ENCODE data around the gene HOXB9. TPM values are rescaled to one million over a fixed set of nuclear protein-coding genes. Genes with fewer than 3 reads are reported as not detected.

HOXB9 gene
- total RNA-seq, 2 experiments from 2014 or later: not detected

- Histone ChIP-seq H3K36me3 (ENCODE audit: insufficient read depth, low read length) (no peaks in the 10 kb centered on the region), H3K27ac (ENCODE audit: low read depth, low read length, poor library complexity, severe bottlenecking) (no peak overlapping the region), H3K9me2 (ENCODE audit: insufficient read depth, low read length) (no peaks in the 10 kb centered on the region), H3K79me2 (ENCODE audit: insufficient read depth, low read depth, low read length) (no peaks in the 10 kb centered on the region), H3K4me3 (ENCODE audit: low read depth, low read length, poor library complexity, severe bottlenecking) (peak overlapping the region; percentile 72), H3K4me2 (ENCODE audit: low read length) (peak overlapping the region; percentile 73), H3K4me1 (ENCODE audit: insufficient read depth, low read length, poor library complexity, severe bottlenecking) (peaks cover 31% of the 10 kb centered on the region), H4K20me1 (ENCODE audit: insufficient read depth, low read length) (no peaks in the 10 kb centered on the region), H3K9me3 (ENCODE audit: low read length) (no peaks in the 10 kb centered on the region), H2AFZ (ENCODE audit: low read length) (peak overlapping the region; percentile 96)
- intact Hi-C loops (cut with micrococcal nuclease; ENCODE audit: unreplicated experiment): no loop called here
- BruUV-seq (replicated peaks): no TSS peak
- POLR2A ChIA-PET: interaction anchor here (0.5 to 0.7 kb wide), 2 partner anchors 174 to 363 kb away, joined by 3 to 8 read pairs; no protein-coding TSS in a partner anchor
- TF ChIP-seq CTCF (conservative IDR thresholded peaks at IDR 0.05; ENCODE audit: low read length) (peak; percentile 39; the same call in 1 of the 2 replicates), EZH2phosphoT487 (IDR thresholded peaks at IDR 0.05; ENCODE audit: borderline replicate concordance, low read depth, low read length) (no peak)
- peak; percentile 57 for DNase-seq (ENCODE audit: low spot score)
- CTCF ChIA-PET (ENCODE audit: unreplicated experiment): no interaction called here
Measured at GRCh38 chr17:48612854-48613691, 13.1 kb downstream of the HOXB9 start.

- Histone ChIP-seq H3K9me3 (ENCODE audit: low read length) (no peaks in the 10 kb centered on the region), H3K4me2 (ENCODE audit: low read length) (peak overlapping the region; percentile 73), H2AFZ (ENCODE audit: low read length) (peak overlapping the region; percentile 96), H3K79me2 (ENCODE audit: insufficient read depth, low read depth, low read length) (no peaks in the 10 kb centered on the region), H3K36me3 (ENCODE audit: insufficient read depth, low read length) (no peaks in the 10 kb centered on the region), H4K20me1 (ENCODE audit: insufficient read depth, low read length) (no peaks in the 10 kb centered on the region), H3K4me1 (ENCODE audit: insufficient read depth, low read length, poor library complexity, severe bottlenecking) (peaks cover 31% of the 10 kb centered on the region), H3K9me2 (ENCODE audit: insufficient read depth, low read length) (no peaks in the 10 kb centered on the region), H3K27ac (ENCODE audit: low read depth, low read length, poor library complexity, severe bottlenecking) (no peak overlapping the region), H3K4me3 (ENCODE audit: low read depth, low read length, poor library complexity, severe bottlenecking) (peak overlapping the region; percentile 72)
- intact Hi-C loops (cut with micrococcal nuclease; ENCODE audit: unreplicated experiment): no loop called here
- no peak for TF ChIP-seq EZH2phosphoT487 (IDR thresholded peaks at IDR 0.05; ENCODE audit: borderline replicate concordance, low read depth, low read length)
- no peak for TF ChIP-seq CTCF (conservative IDR thresholded peaks at IDR 0.05; ENCODE audit: low read length)
- no TSS peak for BruUV-seq (replicated peaks)
- CTCF ChIA-PET (ENCODE audit: unreplicated experiment): no interaction called here
- peak; percentile 13 for DNase-seq (ENCODE audit: low spot score)
- POLR2A ChIA-PET: interaction anchor here (0.7 kb wide), 1 partner anchor 173 kb away, joined by 8 read pairs; no protein-coding TSS in a partner anchor
Measured at GRCh38 chr17:48612456-48612853, 13.7 kb downstream of the HOXB9 start.
